ENCODE results near the gene GOLGA6L2. TPM values are rescaled to one million over a fixed set of nuclear protein-coding genes. Genes with fewer than 3 reads are reported as not detected.

GOLGA6L2 gene, protein sequence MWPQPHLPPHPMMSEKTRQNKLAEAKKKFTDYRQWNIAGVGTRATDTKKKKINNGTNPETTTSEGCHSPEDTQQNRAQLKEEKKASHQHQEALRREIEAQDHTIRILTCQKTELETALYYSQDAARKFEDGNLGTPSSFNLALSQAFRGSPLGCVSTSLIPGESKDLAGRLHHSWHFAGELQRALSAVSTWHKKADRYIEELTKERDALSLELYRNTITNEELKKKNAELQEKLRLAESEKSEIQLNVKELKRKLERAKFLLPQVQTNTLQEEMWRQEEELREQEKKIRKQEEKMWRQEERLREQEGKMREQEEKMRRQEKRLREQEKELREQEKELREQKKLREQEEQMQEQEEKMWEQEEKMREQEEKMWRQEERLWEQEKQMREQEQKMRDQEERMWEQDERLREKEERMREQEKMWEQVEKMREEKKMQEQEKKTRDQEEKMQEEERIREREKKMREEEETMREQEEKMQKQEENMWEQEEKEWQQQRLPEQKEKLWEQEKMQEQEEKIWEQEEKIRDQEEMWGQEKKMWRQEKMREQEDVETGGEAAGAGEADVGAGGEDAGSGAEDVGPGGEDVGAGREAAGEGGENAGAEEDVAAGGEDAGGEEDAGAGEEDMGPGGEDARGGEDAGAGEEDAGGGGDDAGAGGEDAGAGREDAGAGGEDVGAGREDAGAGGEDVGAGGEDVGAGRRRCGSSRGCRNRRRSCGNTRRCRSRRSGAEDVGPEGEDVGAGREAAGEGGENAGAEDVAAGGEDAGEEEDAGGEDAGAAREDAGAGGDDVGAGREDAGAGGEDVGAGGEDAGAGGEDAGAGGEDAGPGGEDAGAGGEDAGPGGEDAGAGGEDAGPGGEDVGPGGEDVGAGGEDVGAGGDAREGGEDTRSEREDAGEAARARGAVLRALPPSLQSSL
- not detected for polyA plus RNA-seq (2013, experiment 1 of 2)
- polyA plus RNA-seq (2013, experiment 2 of 2): not detected

DNA sequence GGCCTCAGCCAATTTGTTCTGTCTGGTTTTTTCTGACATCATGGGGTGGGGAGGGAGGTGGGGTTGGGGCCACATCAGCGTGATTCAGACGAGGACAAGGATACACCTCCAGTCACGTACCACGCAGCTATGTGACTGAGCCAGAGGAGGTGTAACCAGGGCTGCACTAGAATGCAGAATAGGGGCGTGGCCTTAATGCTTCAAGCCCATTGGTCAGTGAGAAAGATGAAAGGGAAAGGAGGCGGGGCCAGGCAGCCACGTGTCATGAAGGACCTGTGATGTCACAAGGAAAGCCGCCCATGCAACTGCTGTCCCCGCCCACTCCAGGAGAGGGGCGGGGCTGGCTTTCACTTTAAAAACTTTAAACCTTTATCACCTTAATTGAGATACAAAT, at the start of gene GOLGA6L2:
Gene GOLGA6L2, minus strand, starts transcription at position 137 of the 394 bp plus-strand sequence. Its CDS starts 62 bp downstream, at position 75.
- peaks cover 23% of the 10 kb centered on the region for H3K9me3 ChIP-seq (ENCODE audit: insufficient read depth, low read depth, low read length)
- H3K27ac ChIP-seq (ENCODE audit: low read depth, low read length): no peak within 1 kb of the TSS
- H3K4me3 ChIP-seq (ENCODE audit: low read length): no peak within 1 kb of the TSS
- H3K36me3 ChIP-seq (ENCODE audit: insufficient read depth, low read length): no peaks in the 10 kb centered on the region
- 86% methylated on average over 10 of the region's 10 CpGs for WGBS
- no peak within 1 kb of the TSS for H3K9ac ChIP-seq (ENCODE audit: low read depth, low read length)
- no peaks in the 10 kb centered on the region for H3K27me3 ChIP-seq (ENCODE audit: insufficient read depth, low read length)
- no peaks in the 10 kb centered on the region for H3K4me1 ChIP-seq (ENCODE audit: insufficient read depth, low read length)

DNA sequence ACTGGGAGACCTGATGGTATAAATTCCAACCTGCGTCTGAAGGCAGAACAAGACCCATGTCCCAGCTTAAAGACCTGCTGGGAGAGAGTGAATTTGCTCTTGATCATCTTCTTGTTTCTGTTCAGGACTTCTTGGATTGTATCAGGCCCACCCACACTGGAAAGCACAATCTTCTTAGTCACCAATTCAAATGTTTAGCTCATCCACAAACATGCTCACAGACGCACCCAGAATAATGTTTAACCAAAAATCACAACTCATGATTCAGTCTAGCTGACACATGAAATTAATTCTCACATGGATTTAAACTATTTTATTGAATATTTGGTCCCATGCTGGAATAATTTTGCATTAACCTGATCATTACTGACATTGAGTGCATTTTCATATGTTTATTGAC, 37.8 kb upstream of the GOLGA6L2 start:
- WGBS: 92% methylated on average over 2 of the region's 2 CpGs

DNA sequence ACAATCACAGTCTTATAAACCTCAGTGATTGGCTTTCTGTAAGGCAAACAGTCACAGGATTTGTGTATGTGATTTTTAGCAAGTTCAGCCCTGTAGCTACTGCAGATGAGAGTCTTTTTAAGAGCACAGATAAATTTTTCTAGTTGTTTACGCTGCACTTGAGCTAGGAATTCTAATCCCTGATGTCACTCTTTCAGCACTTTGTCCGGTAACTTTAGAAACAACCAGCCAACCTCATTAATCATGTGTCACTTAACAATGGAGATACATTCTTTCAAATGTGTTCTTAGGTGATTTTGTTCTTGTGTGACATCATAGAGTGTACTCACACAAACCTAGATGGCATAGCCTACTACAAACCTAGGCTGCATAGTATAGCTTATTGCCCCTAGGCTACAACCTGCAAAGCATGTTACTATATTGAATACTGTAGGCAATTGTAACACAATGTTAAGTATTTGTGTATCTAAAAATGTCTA, 36.8 kb upstream of the GOLGA6L2 start:
- Histone ChIP-seq H3K4me1 (ENCODE audit: insufficient read depth, low read length) (no peaks in the 10 kb centered on the region), H3K27ac (ENCODE audit: low read depth, low read length) (no peak overlapping the region), H3K4me3 (ENCODE audit: low read length) (no peak overlapping the region), H3K36me3 (ENCODE audit: insufficient read depth, low read length) (no peaks in the 10 kb centered on the region), H3K9me3 (ENCODE audit: insufficient read depth, low read depth, low read length) (peaks cover 39% of the 10 kb centered on the region), H3K27me3 (ENCODE audit: insufficient read depth, low read length) (no peaks in the 10 kb centered on the region), H3K9ac (ENCODE audit: low read depth, low read length) (no peak overlapping the region)
- 88% methylated on average over 2 of the region's 2 CpGs for WGBS

More for the DNA sequence above, 37.8 kb upstream of the GOLGA6L2 start:
- Histone ChIP-seq H3K4me1 (ENCODE audit: insufficient read depth, low read length) (no peaks in the 10 kb centered on the region), H3K4me3 (ENCODE audit: low read length) (no peak overlapping the region), H3K27me3 (ENCODE audit: insufficient read depth, low read length) (no peaks in the 10 kb centered on the region), H3K27ac (ENCODE audit: low read depth, low read length) (no peak overlapping the region), H3K36me3 (ENCODE audit: insufficient read depth, low read length) (no peaks in the 10 kb centered on the region), H3K9me3 (ENCODE audit: insufficient read depth, low read depth, low read length) (peaks cover 42% of the 10 kb centered on the region), H3K9ac (ENCODE audit: low read depth, low read length) (no peak overlapping the region)

DNA sequence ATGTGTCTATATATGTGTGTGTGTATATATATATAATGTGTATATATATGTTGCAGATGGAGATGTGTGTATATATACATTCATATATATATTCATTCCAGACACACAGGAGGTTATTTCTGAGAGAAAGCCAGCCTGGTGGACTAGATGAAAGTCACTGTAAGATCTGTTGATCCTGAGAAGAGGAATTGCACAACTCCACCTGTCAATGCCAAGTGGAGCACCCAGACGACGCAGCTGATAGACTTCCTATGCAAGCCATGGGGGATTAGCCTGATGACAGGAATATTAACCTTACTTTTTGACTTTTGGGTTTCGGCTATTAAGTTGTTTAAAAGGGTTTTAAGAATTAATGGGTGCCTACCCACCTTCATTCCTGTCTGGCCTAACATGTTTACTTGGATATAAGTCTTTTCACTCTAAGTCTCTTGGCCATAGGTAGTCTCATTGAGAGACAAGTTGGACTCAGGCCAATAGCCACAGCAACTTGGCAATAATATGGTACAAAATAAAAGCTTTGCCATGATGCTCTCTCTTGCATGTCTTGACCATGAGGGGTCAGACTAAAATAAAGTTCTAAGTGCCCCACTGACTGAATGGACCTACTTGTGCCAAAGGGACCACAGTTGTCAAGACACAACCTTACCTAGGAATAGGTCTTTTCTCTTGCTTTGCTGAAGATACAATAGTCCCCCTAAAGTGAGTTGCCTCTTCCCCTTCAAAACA, 35.9 kb upstream of the GOLGA6L2 start:
- no peak overlapping the region for H3K4me3 ChIP-seq (ENCODE audit: low read length)
- H3K4me1 ChIP-seq (ENCODE audit: insufficient read depth, low read length): no peaks in the 10 kb centered on the region
- peaks cover 36% of the 10 kb centered on the region for H3K9me3 ChIP-seq (ENCODE audit: insufficient read depth, low read depth, low read length)
- no peak overlapping the region for H3K27ac ChIP-seq (ENCODE audit: low read depth, low read length)
- H3K9ac ChIP-seq (ENCODE audit: low read depth, low read length): no peak overlapping the region
- H3K36me3 ChIP-seq (ENCODE audit: insufficient read depth, low read length): no peaks in the 10 kb centered on the region
- 96% methylated on average over 3 of the region's 3 CpGs for WGBS
- no peaks in the 10 kb centered on the region for H3K27me3 ChIP-seq (ENCODE audit: insufficient read depth, low read length)

DNA sequence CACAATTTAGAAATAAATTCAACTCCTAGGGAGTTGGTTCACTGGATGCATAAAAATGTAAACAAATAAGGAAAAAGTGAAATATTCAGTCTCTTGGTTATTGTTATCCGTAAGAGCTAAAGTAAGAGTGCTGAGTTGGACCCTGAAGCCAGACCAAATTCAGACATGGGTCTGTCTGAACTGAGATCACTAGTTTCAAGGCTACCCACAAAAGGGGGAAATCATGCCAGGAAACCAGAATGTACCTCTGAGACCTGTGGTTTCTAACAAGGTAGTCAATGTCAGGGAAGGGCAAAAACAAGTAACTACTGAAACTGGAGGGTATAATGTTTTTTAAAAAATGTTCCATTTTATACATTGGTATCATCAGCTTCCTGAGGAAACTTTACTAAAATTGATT, 35.2 kb upstream of the GOLGA6L2 start:
- Histone ChIP-seq H3K9me3 (ENCODE audit: insufficient read depth, low read depth, low read length) (peaks cover 33% of the 10 kb centered on the region), H3K4me1 (ENCODE audit: insufficient read depth, low read length) (no peaks in the 10 kb centered on the region), H3K27me3 (ENCODE audit: insufficient read depth, low read length) (no peaks in the 10 kb centered on the region), H3K9ac (ENCODE audit: low read depth, low read length) (no peak overlapping the region), H3K4me3 (ENCODE audit: low read length) (no peak overlapping the region), H3K27ac (ENCODE audit: low read depth, low read length) (no peak overlapping the region), H3K36me3 (ENCODE audit: insufficient read depth, low read length) (no peaks in the 10 kb centered on the region)
- 90% methylated on average over 1 of the region's 1 CpG for WGBS

DNA sequence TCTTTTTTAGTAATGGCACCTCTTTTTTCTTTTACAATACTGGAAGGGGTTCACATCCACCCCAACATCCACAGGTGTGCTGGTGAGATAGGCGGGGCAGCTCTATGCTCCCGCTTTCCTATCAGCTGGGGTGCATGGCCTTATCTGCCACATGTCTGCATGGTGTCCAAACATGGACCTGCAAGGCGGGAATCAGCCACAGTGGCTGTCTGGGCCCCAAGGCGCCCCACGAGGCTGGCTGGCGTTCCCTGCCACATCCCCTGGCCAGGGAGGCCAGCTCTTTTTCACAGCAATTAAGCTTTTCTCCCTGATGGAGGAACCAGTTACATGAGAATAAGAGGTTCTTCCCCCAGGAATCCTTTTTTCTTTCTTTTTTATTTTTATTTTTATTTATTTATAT, 30.9 kb upstream of the GOLGA6L2 start:
- no peaks in the 10 kb centered on the region for H3K4me1 ChIP-seq (ENCODE audit: insufficient read depth, low read length)
- no peak overlapping the region for H3K4me3 ChIP-seq (ENCODE audit: low read length)
- peaks cover 21% of the 10 kb centered on the region for H3K9me3 ChIP-seq (ENCODE audit: insufficient read depth, low read depth, low read length)
- no peaks in the 10 kb centered on the region for H3K27me3 ChIP-seq (ENCODE audit: insufficient read depth, low read length)
- H3K27ac ChIP-seq (ENCODE audit: low read depth, low read length): no peak overlapping the region
- H3K9ac ChIP-seq (ENCODE audit: low read depth, low read length): no peak overlapping the region
- no peaks in the 10 kb centered on the region for H3K36me3 ChIP-seq (ENCODE audit: insufficient read depth, low read length)
- 85% methylated on average over 6 of the region's 6 CpGs for WGBS

DNA sequence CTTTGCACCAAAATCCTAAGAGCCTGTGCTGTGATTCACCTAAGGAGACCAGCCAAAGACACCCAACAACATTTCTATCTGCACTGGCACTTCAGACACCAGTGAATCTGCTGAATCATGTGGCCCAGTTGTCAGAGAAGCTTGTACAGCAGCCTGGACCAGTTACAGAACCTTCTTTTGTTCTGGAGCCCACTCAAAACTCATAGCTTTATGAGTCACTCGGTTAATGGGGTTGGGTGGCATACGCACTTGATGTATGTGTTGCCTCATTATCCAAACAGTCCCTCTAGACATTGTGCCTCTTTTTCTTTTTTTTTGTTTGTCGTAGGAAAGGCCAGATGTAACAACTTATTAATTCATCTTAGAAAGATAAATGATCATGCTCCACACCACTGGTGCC, 25.6 kb upstream of the GOLGA6L2 start:
- Histone ChIP-seq H3K36me3 (ENCODE audit: insufficient read depth, low read length) (no peaks in the 10 kb centered on the region), H3K9ac (ENCODE audit: low read depth, low read length) (no peak overlapping the region), H3K4me3 (ENCODE audit: low read length) (no peak overlapping the region), H3K4me1 (ENCODE audit: insufficient read depth, low read length) (no peaks in the 10 kb centered on the region), H3K9me3 (ENCODE audit: insufficient read depth, low read depth, low read length) (peaks cover 50% of the 10 kb centered on the region), H3K27me3 (ENCODE audit: insufficient read depth, low read length) (no peaks in the 10 kb centered on the region), H3K27ac (ENCODE audit: low read depth, low read length) (no peak overlapping the region)
- 85% methylated on average over 3 of the region's 3 CpGs for WGBS

DNA sequence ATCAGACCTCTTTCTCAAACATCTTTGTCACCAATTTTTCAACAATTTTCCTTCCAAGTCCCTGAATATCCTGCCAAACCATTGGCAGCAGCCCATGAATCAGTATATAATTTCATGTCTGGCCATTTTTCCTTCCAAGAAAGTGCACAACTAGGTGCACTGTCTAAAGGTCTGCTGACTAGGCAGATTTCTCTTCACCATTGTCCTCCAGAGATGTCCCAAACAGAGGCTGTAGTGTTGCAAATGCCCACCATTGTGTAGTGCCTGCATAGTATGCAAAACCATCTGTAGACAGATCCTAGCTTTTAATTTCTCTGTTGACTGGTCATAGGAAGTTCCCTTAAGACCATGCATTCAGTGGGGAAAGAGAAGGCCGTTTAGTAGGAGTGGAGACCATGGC, 25.0 kb upstream of the GOLGA6L2 start:
- Histone ChIP-seq H3K4me1 (ENCODE audit: insufficient read depth, low read length) (no peaks in the 10 kb centered on the region), H3K4me3 (ENCODE audit: low read length) (no peak overlapping the region), H3K27ac (ENCODE audit: low read depth, low read length) (no peak overlapping the region), H3K9me3 (ENCODE audit: insufficient read depth, low read depth, low read length) (peaks cover 57% of the 10 kb centered on the region), H3K27me3 (ENCODE audit: insufficient read depth, low read length) (no peaks in the 10 kb centered on the region), H3K36me3 (ENCODE audit: insufficient read depth, low read length) (no peaks in the 10 kb centered on the region), H3K9ac (ENCODE audit: low read depth, low read length) (no peak overlapping the region)
- WGBS: 80% methylated on average over 1 of the region's 1 CpG

DNA sequence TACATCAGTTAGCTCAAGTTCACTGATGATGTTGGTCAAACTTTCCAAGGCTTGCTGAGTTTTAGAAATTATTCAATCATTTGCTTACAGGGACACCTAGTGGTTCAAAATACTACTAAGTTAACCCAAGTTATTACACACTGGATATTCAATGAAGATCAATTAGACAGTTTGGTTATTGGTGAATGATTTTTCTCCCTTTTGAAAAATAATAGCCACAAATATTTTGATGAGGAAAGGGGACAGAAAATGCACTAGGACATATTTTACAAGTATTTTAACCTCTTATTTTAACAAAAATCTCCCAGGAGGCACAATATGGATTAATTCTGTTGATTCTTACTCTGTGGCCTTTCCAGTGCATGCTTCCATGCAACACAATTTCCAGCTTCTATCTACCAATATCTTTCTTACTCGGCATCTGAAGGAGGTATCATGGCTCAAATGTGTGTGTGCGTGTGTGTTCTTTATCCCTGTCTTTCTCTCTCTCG, 20.1 kb upstream of the GOLGA6L2 start:
- no peak overlapping the region for H3K9ac ChIP-seq (ENCODE audit: low read depth, low read length)
- peaks cover 49% of the 10 kb centered on the region for H3K9me3 ChIP-seq (ENCODE audit: insufficient read depth, low read depth, low read length)
- H3K36me3 ChIP-seq (ENCODE audit: insufficient read depth, low read length): no peaks in the 10 kb centered on the region
- no peaks in the 10 kb centered on the region for H3K4me1 ChIP-seq (ENCODE audit: insufficient read depth, low read length)
- WGBS: no CpG with 5 or more reads among the region's 3 CpGs
- no peak overlapping the region for H3K27ac ChIP-seq (ENCODE audit: low read depth, low read length)
- H3K4me3 ChIP-seq (ENCODE audit: low read length): no peak overlapping the region
- no peaks in the 10 kb centered on the region for H3K27me3 ChIP-seq (ENCODE audit: insufficient read depth, low read length)

DNA sequence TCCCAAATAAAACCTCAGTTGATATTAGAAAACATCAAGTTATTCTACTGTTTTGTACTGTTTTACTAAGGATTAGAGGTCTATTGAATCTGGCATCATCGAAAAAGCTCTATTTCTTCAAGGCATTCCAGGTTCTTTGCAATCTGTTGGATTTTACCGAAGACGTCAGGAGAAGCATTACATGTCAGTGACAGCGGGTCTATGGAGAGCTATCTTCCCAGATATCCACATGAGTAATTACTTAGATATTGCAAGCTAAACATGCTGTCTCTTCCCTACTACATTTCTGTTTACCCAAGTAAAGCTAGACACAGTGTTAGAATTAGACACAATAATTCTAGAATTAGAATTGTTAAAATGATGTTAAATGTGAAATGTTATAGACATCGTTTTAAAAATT, 10.8 kb upstream of the GOLGA6L2 start:
- H3K27me3 ChIP-seq (ENCODE audit: insufficient read depth, low read length): no peaks in the 10 kb centered on the region

More for the DNA sequence above, 10.8 kb upstream of the GOLGA6L2 start:
- H3K9me3 ChIP-seq (ENCODE audit: insufficient read depth, low read depth, low read length): peaks cover 50% of the 10 kb centered on the region
- WGBS: 83% methylated on average over 4 of the region's 5 CpGs
- H3K9ac ChIP-seq (ENCODE audit: low read depth, low read length): no peak overlapping the region
- no peaks in the 10 kb centered on the region for H3K4me1 ChIP-seq (ENCODE audit: insufficient read depth, low read length)
- no peak overlapping the region for H3K27ac ChIP-seq (ENCODE audit: low read depth, low read length)
- no peaks in the 10 kb centered on the region for H3K36me3 ChIP-seq (ENCODE audit: insufficient read depth, low read length)
- H3K4me3 ChIP-seq (ENCODE audit: low read length): no peak overlapping the region
